ENCODE measurements around the gene BNC2.

Gene BNC2

GRCh38 chr9:16368237-16369087, 502.0 kb downstream of the BNC2 start:
- no peak overlapping the region for H3K27ac ChIP-seq (ENCODE audit: low read depth, low read length)
- no peaks in the 10 kb centered on the region for H3K36me3 ChIP-seq (ENCODE audit: control insufficient read depth, insufficient read depth, low read length)
- H3K4me1 ChIP-seq (ENCODE audit: control insufficient read depth, insufficient read depth, low read length): peaks cover 11% of the 10 kb centered on the region; the same call in 1 of the 2 replicates
- no peaks in the 10 kb centered on the region for H3K27me3 ChIP-seq (ENCODE audit: control insufficient read depth, insufficient read depth, low read length)
- no peak overlapping the region for H3K9ac ChIP-seq (ENCODE audit: low read length)
- no peaks in the 10 kb centered on the region for H3K9me3 ChIP-seq (ENCODE audit: control insufficient read depth, insufficient read depth, low read depth, low read length)
- no peak overlapping the region for H3K4me3 ChIP-seq (ENCODE audit: low read depth, low read length)

- Histone ChIP-seq H3K4me1 (ENCODE audit: control insufficient read depth, insufficient read depth, low read length) (peaks cover 11% of the 10 kb centered on the region; the same call in 1 of the 2 replicates), H3K27ac (ENCODE audit: low read depth, low read length) (no peak overlapping the region), H3K36me3 (ENCODE audit: control insufficient read depth, insufficient read depth, low read length) (no peaks in the 10 kb centered on the region), H3K9me3 (ENCODE audit: control insufficient read depth, insufficient read depth, low read depth, low read length) (no peaks in the 10 kb centered on the region), H3K27me3 (ENCODE audit: control insufficient read depth, insufficient read depth, low read length) (no peaks in the 10 kb centered on the region), H3K4me3 (ENCODE audit: low read depth, low read length) (no peak overlapping the region), H3K9ac (ENCODE audit: low read length) (no peak overlapping the region)
These were observed 502.8 kb downstream of the BNC2 start for GRCh38 chr9:16367605-16368231.

- H3K27me3 ChIP-seq (ENCODE audit: control insufficient read depth, insufficient read depth, low read length): no peaks in the 10 kb centered on the region
- H3K36me3 ChIP-seq (ENCODE audit: control insufficient read depth, insufficient read depth, low read length): no peaks in the 10 kb centered on the region
- H3K9ac ChIP-seq (ENCODE audit: low read length): no peak overlapping the region
- peaks cover 5% of the 10 kb centered on the region for H3K9me3 ChIP-seq (ENCODE audit: control insufficient read depth, insufficient read depth, low read depth, low read length)
- peaks cover 11% of the 10 kb centered on the region; the same call in 1 of the 2 replicates for H3K4me1 ChIP-seq (ENCODE audit: control insufficient read depth, insufficient read depth, low read length)
- no peak overlapping the region for H3K4me3 ChIP-seq (ENCODE audit: low read depth, low read length)
- no peak overlapping the region for H3K27ac ChIP-seq (ENCODE audit: low read depth, low read length)
These were observed 506.1 kb downstream of the BNC2 start for GRCh38 chr9:16364347-16364746.

- H3K36me3 ChIP-seq (ENCODE audit: control insufficient read depth, insufficient read depth, low read length): no peaks in the 10 kb centered on the region
- no peak overlapping the region for H3K9ac ChIP-seq (ENCODE audit: low read length)
- H3K4me1 ChIP-seq (ENCODE audit: control insufficient read depth, insufficient read depth, low read length): peaks cover 10% of the 10 kb centered on the region; the same call in 1 of the 2 replicates
- no peak overlapping the region for H3K27ac ChIP-seq (ENCODE audit: low read depth, low read length)
- peaks cover 9% of the 10 kb centered on the region for H3K9me3 ChIP-seq (ENCODE audit: control insufficient read depth, insufficient read depth, low read depth, low read length)
- no peak overlapping the region for H3K4me3 ChIP-seq (ENCODE audit: low read depth, low read length)
- no peaks in the 10 kb centered on the region for H3K27me3 ChIP-seq (ENCODE audit: control insufficient read depth, insufficient read depth, low read length)
These were observed 506.6 kb downstream of the BNC2 start for GRCh38 chr9:16363916-16364315.

- Histone ChIP-seq H3K4me1 (ENCODE audit: control insufficient read depth, insufficient read depth, low read length) (peaks cover 3% of the 10 kb centered on the region; the same call in 1 of the 2 replicates), H3K9ac (ENCODE audit: low read length) (no peak overlapping the region), H3K27ac (ENCODE audit: low read depth, low read length) (no peak overlapping the region), H3K36me3 (ENCODE audit: control insufficient read depth, insufficient read depth, low read length) (no peaks in the 10 kb centered on the region), H3K27me3 (ENCODE audit: control insufficient read depth, insufficient read depth, low read length) (no peaks in the 10 kb centered on the region), H3K9me3 (ENCODE audit: control insufficient read depth, insufficient read depth, low read depth, low read length) (peaks cover 12% of the 10 kb centered on the region), H3K4me3 (ENCODE audit: low read depth, low read length) (no peak overlapping the region)
These were observed 507.2 kb downstream of the BNC2 start for GRCh38 chr9:16363073-16363781.

GRCh38 chr9:16361939-16362338, 508.5 kb downstream of the BNC2 start:
- Histone ChIP-seq H3K4me3 (ENCODE audit: low read depth, low read length) (no peak overlapping the region), H3K4me1 (ENCODE audit: control insufficient read depth, insufficient read depth, low read length) (no peaks in the 10 kb centered on the region; the same call in 1 of the 2 replicates), H3K36me3 (ENCODE audit: control insufficient read depth, insufficient read depth, low read length) (no peaks in the 10 kb centered on the region)

GRCh38 chr9:16361118-16361517, 509.4 kb downstream of the BNC2 start:
- Histone ChIP-seq H3K4me1 (ENCODE audit: control insufficient read depth, insufficient read depth, low read length) (no peaks in the 10 kb centered on the region; the same call in 1 of the 2 replicates), H3K27ac (ENCODE audit: low read depth, low read length) (no peak overlapping the region), H3K9ac (ENCODE audit: low read length) (no peak overlapping the region), H3K27me3 (ENCODE audit: control insufficient read depth, insufficient read depth, low read length) (no peaks in the 10 kb centered on the region), H3K36me3 (ENCODE audit: control insufficient read depth, insufficient read depth, low read length) (no peaks in the 10 kb centered on the region), H3K9me3 (ENCODE audit: control insufficient read depth, insufficient read depth, low read depth, low read length) (peaks cover 12% of the 10 kb centered on the region), H3K4me3 (ENCODE audit: low read depth, low read length) (no peak overlapping the region)

More at GRCh38 chr9:16361939-16362338, 508.5 kb downstream of the BNC2 start:
- Histone ChIP-seq H3K27me3 (ENCODE audit: control insufficient read depth, insufficient read depth, low read length) (no peaks in the 10 kb centered on the region), H3K9me3 (ENCODE audit: control insufficient read depth, insufficient read depth, low read depth, low read length) (peaks cover 12% of the 10 kb centered on the region), H3K9ac (ENCODE audit: low read length) (no peak overlapping the region), H3K27ac (ENCODE audit: low read depth, low read length) (no peak overlapping the region)

GRCh38 chr9:16360247-16360646, 510.2 kb downstream of the BNC2 start:
- Histone ChIP-seq H3K4me1 (ENCODE audit: control insufficient read depth, insufficient read depth, low read length) (no peaks in the 10 kb centered on the region; the same call in 1 of the 2 replicates), H3K27ac (ENCODE audit: low read depth, low read length) (no peak overlapping the region), H3K36me3 (ENCODE audit: control insufficient read depth, insufficient read depth, low read length) (no peaks in the 10 kb centered on the region), H3K9ac (ENCODE audit: low read length) (no peak overlapping the region), H3K4me3 (ENCODE audit: low read depth, low read length) (no peak overlapping the region), H3K9me3 (ENCODE audit: control insufficient read depth, insufficient read depth, low read depth, low read length) (peaks cover 12% of the 10 kb centered on the region), H3K27me3 (ENCODE audit: control insufficient read depth, insufficient read depth, low read length) (no peaks in the 10 kb centered on the region)
